Left lung (tissue), 10 donors: ENCODE data around the gene PITX3. TPM values are rescaled to one million over a fixed set of nuclear protein-coding genes. Genes with fewer than 3 reads are reported as not detected.

Source experiments
- ATAC-seq: fragments of 200-7000 bp; cut with Tn5 transposase; one replicate; pipeline ENCODE4 v1.9.1; 2020; ENCODE audit warnings: moderate library complexity
- DNase-seq, 4 donors: peaks; one replicate each; pipeline ENCODE4 v3.0.0-alpha.2; 2013 to 2020
- H3K27ac ChIP-seq, 2 donors: fragments of 200-600 bp; sonication (generic) in 1 of 2; one replicate each; pipeline versions ENCODE4 v1.5.0 to v1.8.0; 2020 to 2021
- H3K27me3 ChIP-seq, 2 donors: fragments of 200-600 bp; sonication (generic) in 1 of 2; one replicate each; pipeline versions ENCODE4 v1.5.0 to v1.8.0; 2020 to 2021
- H3K36me3 ChIP-seq, 2 donors: fragments of 200-600 bp; sonication (generic) in 1 of 2; one replicate each; pipeline versions ENCODE4 v1.5.0 to v1.8.0; 2020 to 2021
- H3K4me1 ChIP-seq, 2 donors: fragments of 200-600 bp; one replicate each; pipeline ENCODE4 v1.8.0; 2021
- H3K4me3 ChIP-seq, 2 donors: fragments of 200-600 bp; sonication (generic) in 1 of 2; one replicate each; pipeline versions ENCODE4 v1.5.0 to v1.8.0; 2020 to 2021; ENCODE audit warnings: mild to moderate bottlenecking in 1 of 2
- H3K9me3 ChIP-seq, 2 donors: fragments of 200-600 bp; sonication (generic) in 1 of 2; one replicate each; pipeline versions ENCODE4 v1.5.0 to v1.8.0; 2020 to 2021
- CTCF ChIP-seq, 2 donors: fragments of 200-600 bp; sonication (generic) in 1 of 2; IDR thresholded peaks; one replicate each; pipeline versions ENCODE4 v1.5.0 to v1.8.0; 2021; ENCODE audit warnings: antibody characterized with exemption in 2 of 2
- intact Hi-C, 2 donors: fragments of 100-400 bp; cut with DNase I; formaldehyde crosslinking; loops; one replicate each; pipeline versions ENCODE4 v1.11.2 to v1.14.2; 2022
- polyA plus RNA-seq, 6 donors: library from polyadenylated mRNA; unstranded; fragments of 120-200 nt; gene quantifications; one replicate each; pipeline ENCODE4 v1.2.1, GENCODE V29; 2013; ENCODE audit not compliant: insufficient read length in 6 of 6
- total RNA-seq, 2 donors: library from RNA; stranded (reverse); fragmentation: NEBNext Ultra II Directional; extraction: Animal tissue kit (Norgen Biotek cat#: 25700); gene quantifications; one replicate each; pipeline ENCODE4 v1.2.1, GENCODE V29; 2021
- donor health status: DM: no; HTN: yes; CAD: no.
- donor health status: DM: no; HTN: no; CAD: no.

PITX3 gene
- total and polyA plus RNA-seq, 8 donors: 0.28 to 1.4 (median 0.32) TPM; not detected in 1

GRCh38 chr10:102230861-102231356 lies 10.4 kb downstream of the PITX3 start:
- peak in 1 of 2 donors; percentile 22 for TF ChIP-seq CTCF (IDR thresholded peaks at IDR 0.05)
- ATAC-seq: peak; percentile 11
- Histone ChIP-seq H3K27me3 (peaks cover 16 to 56% of the 10 kb centered on the region in 2 donors), H3K4me3 (peak overlapping the region; percentile 20 to 43), H3K36me3 (no peaks in the 10 kb centered on the region), H3K9me3 (no peaks in the 10 kb centered on the region), H3K4me1 (peaks cover 12 to 39% of the 10 kb centered on the region in 2 donors), H3K27ac (no peak overlapping the region)
- peak in 3 of 4 donors; percentile 27 to 92 (median 39) for DNase-seq
- intact Hi-C loops: loop anchor here (5.0 to 10.0 kb wide), 2 partner anchors 121 to 124 kb away; no protein-coding TSS in a partner anchor

- DNase-seq (peak in 3 of 4 donors; percentile 39 to 84 (median 74)), ATAC-seq (peak; percentile 14)
- peak overlapping the region; percentile 20 to 43 for H3K4me3 ChIP-seq
- no peak for TF ChIP-seq CTCF (IDR thresholded peaks at IDR 0.05)
- peaks cover 17 to 45% of the 10 kb centered on the region in 2 donors for H3K4me1 ChIP-seq
- H3K27ac ChIP-seq: no peak overlapping the region
- intact Hi-C loops: loop anchor here (5.0 to 10.0 kb wide), 2 partner anchors 122 to 124 kb away; no protein-coding TSS in a partner anchor
- H3K36me3 ChIP-seq: no peaks in the 10 kb centered on the region
- H3K9me3 ChIP-seq: no peaks in the 10 kb centered on the region
- peaks cover 16 to 51% of the 10 kb centered on the region in 2 donors for H3K27me3 ChIP-seq
Observed at GRCh38 chr10:102230264-102230860, 10.9 kb downstream of the PITX3 start.

GRCh38 chr10:102229810-102230263 lies 11.5 kb downstream of the PITX3 start:
- TF ChIP-seq CTCF (IDR thresholded peaks at IDR 0.05): peak; percentile 87 to 91
- peaks cover 16 to 51% of the 10 kb centered on the region in 2 donors for H3K27me3 ChIP-seq
- peak; percentile 75 to 98 (median 87) for DNase-seq
- ATAC-seq: peak; percentile 75
- no peak overlapping the region for H3K27ac ChIP-seq
- no peaks in the 10 kb centered on the region for H3K9me3 ChIP-seq
- H3K36me3 ChIP-seq: no peaks in the 10 kb centered on the region
- H3K4me1 ChIP-seq: peaks cover 20 to 46% of the 10 kb centered on the region in 2 donors
- intact Hi-C loops: loop anchor here (5.0 to 10.0 kb wide), 2 partner anchors 122 to 125 kb away; no protein-coding TSS in a partner anchor
- H3K4me3 ChIP-seq: peak overlapping the region in 1 of 2 donors; percentile 43

GRCh38 chr10:102227050-102227449 lies 14.3 kb downstream of the PITX3 start:
- intact Hi-C loops: no loop called here
- H3K9me3 ChIP-seq: no peaks in the 10 kb centered on the region
- H3K4me1 ChIP-seq: peaks cover 20 to 46% of the 10 kb centered on the region in 2 donors
- H3K4me3 ChIP-seq: no peak overlapping the region
- ATAC-seq: peak; percentile 3
- peak overlapping the region in 1 of 2 donors; percentile 33 for H3K27ac ChIP-seq
- H3K27me3 ChIP-seq: peaks cover 16 to 23% of the 10 kb centered on the region in 2 donors
- no peaks in the 10 kb centered on the region for H3K36me3 ChIP-seq
- DNase-seq: no peak
- TF ChIP-seq CTCF (IDR thresholded peaks at IDR 0.05): no peak

- no peaks in the 10 kb centered on the region for H3K9me3 ChIP-seq
- no peaks in the 10 kb centered on the region for H3K36me3 ChIP-seq
- peaks cover 20 to 40% of the 10 kb centered on the region in 2 donors for H3K4me1 ChIP-seq
- TF ChIP-seq CTCF (IDR thresholded peaks at IDR 0.05): no peak
- H3K4me3 ChIP-seq: peak overlapping the region; percentile 16 to 37
- DNase-seq (no peak), ATAC-seq (no peak)
- intact Hi-C loops: no loop called here
- H3K27me3 ChIP-seq: peaks cover 11 to 17% of the 10 kb centered on the region in 2 donors
- peak overlapping the region in 1 of 2 donors; percentile 67 for H3K27ac ChIP-seq
Observed at GRCh38 chr10:102226542-102226870, 14.8 kb downstream of the PITX3 start.
